ENCODE results near the gene TAP2.

DNA sequence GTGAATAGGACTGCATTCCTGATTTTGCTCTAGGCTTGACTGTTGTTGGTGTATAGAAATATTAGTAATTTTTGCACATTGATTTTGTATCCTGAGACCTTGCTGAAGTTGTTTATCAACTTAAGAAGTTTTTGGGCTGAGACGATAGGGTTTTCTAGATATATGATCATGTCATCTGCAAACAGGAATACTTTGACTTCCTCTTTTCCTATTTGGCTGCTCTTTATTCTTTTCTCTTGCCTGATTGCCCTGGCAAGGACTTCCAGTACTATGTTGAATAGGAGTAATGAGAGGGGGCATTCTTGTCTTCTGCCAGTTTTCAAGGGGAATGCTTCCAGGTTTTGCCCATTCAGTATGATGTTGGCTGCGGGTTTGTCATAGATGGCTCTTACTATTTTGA lies 35.1 kb downstream of the TAP2 start:
- TF ChIP-seq, protein P1, sequence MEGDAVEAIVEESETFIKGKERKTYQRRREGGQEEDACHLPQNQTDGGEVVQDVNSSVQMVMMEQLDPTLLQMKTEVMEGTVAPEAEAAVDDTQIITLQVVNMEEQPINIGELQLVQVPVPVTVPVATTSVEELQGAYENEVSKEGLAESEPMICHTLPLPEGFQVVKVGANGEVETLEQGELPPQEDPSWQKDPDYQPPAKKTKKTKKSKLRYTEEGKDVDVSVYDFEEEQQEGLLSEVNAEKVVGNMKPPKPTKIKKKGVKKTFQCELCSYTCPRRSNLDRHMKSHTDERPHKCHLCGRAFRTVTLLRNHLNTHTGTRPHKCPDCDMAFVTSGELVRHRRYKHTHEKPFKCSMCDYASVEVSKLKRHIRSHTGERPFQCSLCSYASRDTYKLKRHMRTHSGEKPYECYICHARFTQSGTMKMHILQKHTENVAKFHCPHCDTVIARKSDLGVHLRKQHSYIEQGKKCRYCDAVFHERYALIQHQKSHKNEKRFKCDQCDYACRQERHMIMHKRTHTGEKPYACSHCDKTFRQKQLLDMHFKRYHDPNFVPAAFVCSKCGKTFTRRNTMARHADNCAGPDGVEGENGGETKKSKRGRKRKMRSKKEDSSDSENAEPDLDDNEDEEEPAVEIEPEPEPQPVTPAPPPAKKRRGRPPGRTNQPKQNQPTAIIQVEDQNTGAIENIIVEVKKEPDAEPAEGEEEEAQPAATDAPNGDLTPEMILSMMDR (IDR thresholded peaks at IDR 0.05; ENCODE audit: insufficient read depth, low read length, poor library complexity, severe bottlenecking) = no peak
- TF ChIP-seq EZH2phosphoT487 (conservative IDR thresholded peaks at IDR 0.05; ENCODE audit: low read length) = no peak

Measured in SU-DHL-6 (cell line).